ENCODE results near the gene S100A9. TPM values are rescaled to one million over a fixed set of nuclear protein-coding genes. Genes with fewer than 3 reads are reported as not detected.
"Not testable (repeated sequence)": the region's sequence is repeated elsewhere in the genome, so short reads cannot be mapped to it uniquely, and the experiment has no call there.

Gene S100A9
- total RNA-seq, 2 experiments from 2014 or later = not detected

GRCh38 chr1:153343811-153344717, 13.6 kb upstream of the S100A9 start:
- POLR2A ChIA-PET = no interaction called here
- CTCF ChIA-PET = interaction anchor here (1.5 kb wide), 1 partner anchor 14 kb away, joined by 3 read pairs; the partner anchor contains the start of gene S100A9

DNA sequence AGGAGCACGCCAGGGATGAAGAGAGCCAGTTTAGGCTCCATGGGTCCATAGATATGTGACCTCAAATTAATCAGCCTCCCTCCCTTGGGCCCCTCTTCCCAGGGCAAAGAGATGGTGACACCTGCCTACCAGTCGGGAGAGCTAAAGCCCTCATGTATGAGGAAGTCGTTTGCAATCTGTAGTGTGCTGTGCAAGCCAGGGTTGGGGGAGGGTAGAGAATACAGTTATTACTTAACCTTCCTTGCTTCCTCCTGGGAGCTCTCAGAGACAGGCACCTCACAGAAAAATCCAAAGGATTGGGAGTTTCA, 13.0 kb upstream of the S100A9 start:
- POLR2A ChIA-PET = no interaction called here
- CTCF ChIA-PET = interaction anchor here (1.5 kb wide), 1 partner anchor 13 kb away, joined by 3 read pairs; the partner anchor contains the start of gene S100A9

DNA sequence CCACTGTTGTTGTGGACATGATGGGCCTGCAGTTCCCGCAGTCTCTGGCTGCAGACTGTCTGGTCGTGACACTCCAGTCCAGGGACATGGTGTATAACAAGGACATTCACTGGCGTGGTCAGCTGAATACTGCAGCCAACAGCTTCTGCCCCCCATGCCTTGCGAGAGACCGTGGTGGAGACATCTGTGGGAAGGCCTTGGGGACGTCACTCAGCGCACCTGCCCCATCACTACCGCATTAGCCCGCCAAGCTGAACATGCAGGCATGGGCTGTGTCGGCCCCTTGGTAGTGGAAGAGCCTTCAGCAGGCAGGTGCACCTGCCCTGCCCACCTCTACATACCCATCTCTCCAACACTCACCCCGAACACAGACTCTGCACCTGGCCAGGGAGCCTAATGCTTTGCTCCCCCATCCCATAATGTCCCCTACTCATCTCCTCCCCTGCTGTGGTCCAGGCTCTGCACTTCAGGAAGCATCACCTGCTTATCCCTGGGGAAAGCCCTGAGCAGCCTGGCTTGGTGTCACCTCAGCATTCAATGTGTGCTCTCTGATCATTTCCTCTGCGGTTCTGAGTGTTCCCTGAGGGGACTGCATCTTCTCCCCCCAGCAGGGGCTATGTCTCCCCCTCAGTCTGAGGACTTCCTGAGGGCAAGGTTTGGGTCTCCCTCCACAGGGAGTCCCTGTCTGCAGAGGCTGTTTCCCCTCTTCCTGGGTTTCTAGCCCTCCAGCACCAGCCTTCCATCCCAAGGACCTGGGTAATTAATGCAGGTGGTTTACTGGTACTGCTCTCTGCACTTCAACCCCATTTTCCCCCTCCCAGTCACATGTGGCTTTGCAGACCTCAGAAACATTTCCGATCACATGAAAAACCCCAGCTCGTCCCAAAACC, 12.2 kb upstream of the S100A9 start:
- POLR2A ChIA-PET = no interaction called here
- CTCF ChIA-PET = interaction anchor here (2.2 kb wide), 1 partner anchor 149 kb away, joined by 9 read pairs; no protein-coding TSS in a partner anchor

- CTCF ChIA-PET = interaction anchor here (2.2 kb wide), 1 partner anchor 148 kb away, joined by 9 read pairs; no protein-coding TSS in a partner anchor
- POLR2A ChIA-PET = no interaction called here
Measured at GRCh38 chr1:153346077-153346723, 11.5 kb upstream of the S100A9 start.

DNA sequence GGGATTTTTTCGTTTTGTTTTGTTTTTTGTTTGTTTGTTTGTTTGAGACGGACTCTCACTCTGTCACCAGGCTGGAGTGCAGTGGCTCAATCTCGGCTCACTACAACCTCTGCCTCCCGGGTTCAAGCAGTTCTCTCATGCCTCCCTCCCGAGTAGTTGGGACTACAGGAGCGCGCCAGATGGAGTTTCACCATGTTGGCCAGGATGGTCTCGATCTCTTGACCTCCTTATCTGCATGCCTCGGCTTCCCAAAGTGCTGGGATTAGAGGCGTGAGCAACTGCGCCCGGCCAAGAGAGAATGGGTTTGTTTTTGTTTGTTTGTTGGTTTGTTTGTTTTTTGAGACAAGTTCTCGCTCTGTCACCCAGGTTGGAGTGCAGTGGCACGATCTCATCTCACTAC, 10.6 kb upstream of the S100A9 start:
- CTCF ChIA-PET = interaction anchor here (0.6 to 2.2 kb wide), 2 partner anchors 131 to 148 kb away, joined by 3 to 9 read pairs; no protein-coding TSS in a partner anchor
- POLR2A ChIA-PET = not testable (repeated sequence)

- ChIA-PET POLR2A (no interaction called here), CTCF (no interaction called here)
Measured at GRCh38 chr1:153347856-153348255, 9.8 kb upstream of the S100A9 start.

GRCh38 chr1:153348511-153349362, 8.9 kb upstream of the S100A9 start, which contains the start of gene PGLYRP4:
Gene PGLYRP4 (minus strand): TSS chr1:153348841. CDS start chr1:153347932, 909 bp downstream.
- POLR2A ChIA-PET = no interaction called here
- CTCF ChIA-PET = interaction anchor here (1.2 kb wide), 1 partner anchor 146 kb away, joined by 6 read pairs; no protein-coding TSS in a partner anchor

- POLR2A ChIA-PET = no interaction called here
- CTCF ChIA-PET = interaction anchor here (1.2 kb wide), 1 partner anchor 145 kb away, joined by 6 read pairs; no protein-coding TSS in a partner anchor
Measured at GRCh38 chr1:153349363-153350320, 8.0 kb upstream of the S100A9 start.

GRCh38 chr1:153350321-153350957, 7.2 kb upstream of the S100A9 start:
- CTCF ChIA-PET = interaction anchor here (4.3 kb wide), 1 partner anchor 144 kb away, joined by 39 read pairs; no protein-coding TSS in a partner anchor

DNA sequence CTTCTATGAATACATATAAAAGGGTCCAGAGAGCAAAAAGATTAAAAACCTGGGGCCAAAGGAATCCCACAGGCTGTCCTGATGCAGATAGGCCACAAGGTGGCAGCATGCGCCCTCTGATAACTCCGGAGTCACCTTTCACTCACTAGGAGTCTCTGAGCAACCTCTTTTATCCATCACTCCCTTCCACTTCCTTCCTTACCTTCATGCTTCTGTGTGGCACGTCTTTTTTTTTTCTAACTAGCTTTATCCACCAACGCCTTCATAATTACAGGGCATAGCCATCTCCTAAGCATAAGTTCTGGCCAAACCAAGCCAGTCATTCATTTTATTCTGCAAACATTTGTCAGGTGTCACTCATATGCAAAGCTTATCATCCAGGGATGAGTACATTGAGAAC, 5.1 kb upstream of the S100A9 start:
- CTCF ChIA-PET = interaction anchor here (1.4 to 4.3 kb wide), 5 partner anchors 12 to 181 kb away, joined by 4 to 39 read pairs (median 5); no protein-coding TSS in a partner anchor

More at GRCh38 chr1:153350321-153350957, 7.2 kb upstream of the S100A9 start:
- POLR2A ChIA-PET = no interaction called here

GRCh38 chr1:153353226-153353947, 4.3 kb upstream of the S100A9 start:
- CTCF ChIA-PET = interaction anchor here (1.2 to 4.3 kb wide), 7 partner anchors 9 to 180 kb away, joined by 3 to 39 read pairs (median 4); no protein-coding TSS in a partner anchor

More for the DNA sequence above, 5.1 kb upstream of the S100A9 start:
- POLR2A ChIA-PET = no interaction called here

DNA sequence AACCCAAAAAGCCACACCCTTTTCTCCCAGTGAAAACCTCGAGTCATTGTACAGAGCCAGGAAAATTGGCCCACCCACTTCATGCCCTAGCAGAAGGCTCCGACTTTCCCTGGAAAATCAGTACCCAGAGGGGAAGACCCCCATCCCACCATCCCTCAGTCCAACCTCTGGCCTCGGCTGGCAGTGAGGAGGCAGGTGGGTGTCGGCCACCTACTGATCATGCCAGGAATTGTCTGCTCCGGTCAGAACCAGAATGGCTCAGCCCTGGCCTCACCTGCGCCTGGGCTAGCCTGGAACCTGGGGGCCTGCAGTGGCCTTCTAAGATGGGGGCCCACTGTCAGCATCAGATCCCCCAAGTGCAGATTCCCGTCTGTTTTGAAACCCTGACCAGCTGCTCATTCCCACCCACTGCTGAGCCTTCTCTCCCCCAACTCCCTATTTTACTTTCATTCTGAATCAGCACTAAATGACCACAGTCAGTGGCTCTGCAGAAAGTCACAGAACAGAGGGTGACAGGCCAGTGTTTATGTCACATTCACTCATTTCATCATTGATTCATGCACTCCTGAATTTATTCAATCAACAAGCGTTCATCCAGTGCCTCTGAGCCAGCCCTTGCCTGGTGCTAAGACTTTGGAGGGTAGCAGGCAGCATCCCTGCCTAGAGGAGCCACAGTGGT, 3.0 kb upstream of the S100A9 start:
- CTCF ChIA-PET = interaction anchor here (0.8 to 4.3 kb wide), 2 partner anchors 50 to 140 kb away, joined by 3 to 39 read pairs; no protein-coding TSS in a partner anchor
- POLR2A ChIA-PET = no interaction called here

More at GRCh38 chr1:153353226-153353947, 4.3 kb upstream of the S100A9 start:
- POLR2A ChIA-PET = no interaction called here

DNA sequence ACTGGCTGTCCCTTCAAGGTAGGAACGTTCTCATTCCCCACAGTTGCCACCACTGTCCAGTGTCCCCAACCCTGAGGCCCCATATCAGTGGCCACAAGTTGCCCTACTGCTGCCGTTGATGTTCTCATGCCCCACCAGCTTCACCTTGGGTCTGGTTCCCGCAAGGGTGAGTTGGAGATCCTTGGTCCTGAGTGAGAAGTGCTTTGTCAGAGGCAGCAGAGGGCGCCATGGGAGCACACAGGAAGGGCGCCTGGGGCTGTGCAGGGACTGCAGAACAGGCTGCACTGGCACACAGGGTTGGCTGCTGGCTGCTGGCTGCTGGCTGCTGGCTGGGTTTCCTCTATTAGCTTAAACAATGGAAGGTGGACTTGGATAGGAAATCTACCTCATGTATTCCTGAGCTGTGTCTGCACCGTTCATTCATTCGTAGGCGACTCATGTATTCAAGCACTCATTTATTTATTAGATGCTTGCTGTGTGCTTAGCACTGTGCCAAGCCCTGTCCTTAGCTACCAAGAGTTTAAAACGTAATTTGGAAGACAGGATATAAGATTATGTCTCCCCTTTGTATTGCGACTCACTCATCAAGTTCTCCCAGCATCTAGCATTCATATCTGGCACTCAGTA, 2.1 kb upstream of the S100A9 start:
- ChIA-PET CTCF (interaction anchor here (0.8 kb wide), 1 partner anchor 49 kb away, joined by 3 read pairs; no protein-coding TSS in a partner anchor), POLR2A (no interaction called here)

DNA sequence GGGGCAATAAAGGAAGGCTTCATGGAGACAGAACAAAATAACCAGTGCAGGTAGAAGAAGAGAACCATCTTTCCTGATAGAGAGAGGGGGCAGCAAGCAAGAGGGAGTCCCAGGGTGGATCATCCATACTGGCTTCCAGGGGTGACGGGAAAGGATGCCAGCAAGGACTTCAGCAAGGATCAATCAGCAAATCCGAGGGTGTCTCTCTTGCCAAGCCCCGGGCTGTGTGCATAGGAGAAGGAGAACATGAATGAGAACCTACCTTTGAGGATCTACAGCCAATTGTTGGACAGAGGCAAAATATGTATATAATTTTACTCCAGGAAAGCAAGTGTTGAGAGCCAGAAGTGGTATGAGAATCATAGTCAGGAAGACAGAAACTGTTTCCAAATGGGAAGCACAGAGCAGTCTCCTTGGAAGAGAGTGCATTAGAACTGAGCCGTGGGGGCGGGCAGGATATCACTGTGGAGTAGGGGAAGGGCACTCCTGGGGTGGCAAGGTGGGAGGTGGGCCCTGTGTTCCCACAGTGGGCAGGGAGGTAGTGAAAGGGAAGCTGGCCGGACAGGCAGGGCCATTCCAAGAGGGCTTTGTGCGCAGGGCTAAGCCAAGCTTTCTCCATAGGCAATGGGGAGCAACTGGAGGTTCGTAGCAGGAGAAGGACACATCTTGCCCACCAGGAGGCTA, 1.1 kb upstream of the S100A9 start:
- POLR2A ChIA-PET = no interaction called here
- CTCF ChIA-PET = interaction anchor here (2.2 kb wide), 1 partner anchor 138 kb away, joined by 8 read pairs; no protein-coding TSS in a partner anchor
